GM12891 (cell line): ENCODE measurements around the gene SNAI1.
"Not testable (repeated sequence)": the region's sequence is repeated elsewhere in the genome, so short reads cannot be mapped to it uniquely, and the experiment has no call there.

Experiments used
- POLR2A ChIP-seq: IDR thresholded peaks from 2 replicates; pipeline ENCODE4 v1.6.1; 2011; ENCODE audit warnings: low read depth, low read length, control low read depth
- POLR2AphosphoS5 ChIP-seq: IDR thresholded peaks from 2 replicates; pipeline ENCODE4 v1.6.1; 2011; ENCODE audit warnings: low read depth, low read length, control low read depth
- SPI1 ChIP-seq: IDR thresholded peaks from 2 replicates; pipeline ENCODE4 v1.6.1; 2011; ENCODE audit warnings: low read depth, low read length, control low read depth
- TAF1 ChIP-seq: IDR thresholded peaks from 2 replicates; pipeline ENCODE4 v1.6.1; 2011; ENCODE audit warnings: low read depth, low read length, control low read depth

DNA sequence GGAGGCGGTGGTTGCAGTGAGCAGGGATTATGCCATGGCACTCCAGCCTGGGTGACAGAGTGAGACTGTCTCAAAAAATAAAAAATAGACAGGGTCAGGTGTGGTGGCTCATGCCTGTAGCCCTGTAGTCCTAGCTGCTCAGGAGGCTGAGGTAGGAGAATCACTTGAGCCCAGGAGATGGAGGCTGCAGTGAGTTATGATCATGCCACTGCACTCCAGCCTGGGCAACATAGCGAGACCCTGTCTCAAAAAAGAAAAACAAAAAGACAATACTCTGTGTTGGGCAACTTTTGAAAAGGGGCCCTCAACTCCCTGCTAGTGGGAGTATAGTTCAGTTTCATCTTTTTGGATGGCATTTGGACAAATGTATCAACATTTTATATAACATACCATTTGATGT, 5.0 kb upstream of the SNAI1 start:
- not testable (repeated sequence) for TF ChIP-seq TAF1, POLR2A, POLR2AphosphoS5, SPI1
